HepG2 (cell line): ENCODE data around the gene FAM156B. TPM values are rescaled to one million over a fixed set of nuclear protein-coding genes. Genes with fewer than 3 reads are reported as not detected.
"Not testable (repeated sequence)": the region's sequence is repeated elsewhere in the genome, so short reads cannot be mapped to it uniquely, and the experiment has no call there.

Source experiments
- ATAC-seq: fragments of 200-7000 bp; cut with Tn5 transposase; 3 replicates; pipeline ENCODE4 v1.9.1; 2020; ENCODE audit warnings: mild to moderate bottlenecking, moderate library complexity
- BruUV-seq: library from RNA; stranded (reverse); fragments of 400-500 nt; replicated peaks from 2 replicates; lab custom pipeline; 2021; lab: Mats Ljungman, UMichigan
- CTCF ChIA-PET: fragments of 300-600 bp; formaldehyde crosslinking; extraction: SDS; loops from one replicate; lab custom pipeline; 2021; ENCODE audit warnings: low total read pairs, inconsistent platforms, low intra/inter-chr PET ratio; lab: Yijun Ruan, JAX
- POLR2A ChIA-PET: fragments of 350-600 bp; sonication (Branson Sonifier 250); formaldehyde crosslinking; loops from one replicate; lab custom pipeline; 2020; ENCODE audit warnings: antibody characterized with exemption, inconsistent platforms; lab: Yijun Ruan, JAX
- DNase-seq: peaks from one replicate; pipeline ENCODE4 v3.0.0-alpha.2; 2015; ENCODE audit warnings: low spot score
- FAIRE-seq: peaks from 3 replicates; lab custom pipeline; 2011; peaks lifted over from hg19 to GRCh38; lab: Jason Lieb, UNC
- H2AFZ ChIP-seq: one replicate; pipeline ENCODE4 v1.6.1; 2011; ENCODE audit warnings: low read length, inconsistent platforms
- H3K27ac ChIP-seq: fragments of 300-600 bp; 3 replicates; pipeline ENCODE4 v1.8.0; 2011; ENCODE audit warnings: mixed run types, mild to moderate bottlenecking, mixed read lengths, low read length, inconsistent platforms; ENCODE audit not compliant: insufficient read depth; ENCODE audit errors: extremely low read length
- H3K27me3 ChIP-seq, 2 experiments: fragments of 200-600 bp in 1 of 2; 2 replicates in 1 of 2; 3 replicates in 1 of 2; pipeline versions ENCODE4 v1.6.0 to v1.8.0; 2011; ENCODE audit warnings: low read length in 2 of 2, mild to moderate bottlenecking in 2 of 2, moderate library complexity in 2 of 2, inconsistent platforms in 1 of 2; ENCODE audit not compliant: insufficient read depth in 2 of 2, control insufficient read depth in 1 of 2
- H3K36me3 ChIP-seq, 2 experiments: fragments of 200-600 bp in 1 of 2; replicated peaks in 1 of 2; 2 replicates in 1 of 2; 3 replicates in 1 of 2; pipeline versions ENCODE4 v1.5.1 to v1.8.0; 2011; ENCODE audit warnings: low read length in 2 of 2, inconsistent platforms in 1 of 2; ENCODE audit not compliant: insufficient read depth in 2 of 2, control insufficient read depth in 1 of 2
- H3K4me1 ChIP-seq: 2 replicates; pipeline ENCODE4 v1.5.1; 2012; ENCODE audit warnings: low read length, inconsistent platforms; ENCODE audit not compliant: insufficient read depth
- H3K4me2 ChIP-seq: 2 replicates; pipeline ENCODE4 v1.6.0; 2011; ENCODE audit warnings: low read depth, low read length, inconsistent platforms
- H3K4me3 ChIP-seq, 3 experiments: fragments of 200-600 bp in 1 of 3; sonication (generic), shearing (Covaris generic) in 1 of 3; replicated peaks in 1 of 3; 2 replicates each; pipeline ENCODE4 v1.5.1; 2011 to 2016; ENCODE audit warnings: low read length in 3 of 3, inconsistent platforms in 2 of 3, low read depth in 2 of 3, mild to moderate bottlenecking in 2 of 3, control low read depth in 1 of 3, mixed read lengths in 1 of 3; ENCODE audit not compliant: insufficient read depth in 1 of 3
- H3K79me2 ChIP-seq: one replicate; pipeline ENCODE4 v1.6.1; 2011; ENCODE audit warnings: low read length, inconsistent platforms; ENCODE audit not compliant: insufficient read depth
- H3K9ac ChIP-seq: 2 replicates; pipeline ENCODE4 v1.6.0; 2011; ENCODE audit warnings: mild to moderate bottlenecking, low read depth, low read length, inconsistent platforms; ENCODE audit not compliant: insufficient read depth
- H3K9me3 ChIP-seq: 2 replicates; pipeline ENCODE4 v1.5.1; 2012; ENCODE audit warnings: mild to moderate bottlenecking, low read length
- H4K20me1 ChIP-seq: 2 replicates; pipeline ENCODE4 v1.6.0; 2011; ENCODE audit warnings: inconsistent platforms, mild to moderate bottlenecking, low read length, moderate library complexity; ENCODE audit not compliant: insufficient read depth
- WGBS: methylation state at CpG from one replicate; pipeline ENCODE4 v1.1.6; 2017; ENCODE audit warnings: low lambda C conversion rate; 5-methylcytosine and 5-hydroxymethylcytosine counted together
- in situ Hi-C: cut with HindIII; loops from 2 replicates; pipeline ENCODE4 v1.10.0; 2017; ENCODE audit warnings: low pct_unique_long_range_greater_than_20kb; ENCODE audit not compliant: extremely low pct_ligation_motif_present
- intact Hi-C: fragments of 100-400 bp; cut with micrococcal nuclease; formaldehyde crosslinking; loops from one replicate; pipeline ENCODE4 v1.10.0; 2022; ENCODE audit not compliant: unreplicated experiment
- polyA plus RNA-seq, 8 experiments: library from polyadenylated mRNA; depleted of rRNA in 3 of 8; stranded (reverse) in 7 of 8; unstranded in 1 of 8; fragments of >200 nt; fragmentation: Illumina TruSeq in 4 of 8; extraction: Trizol in 4 of 8; gene quantifications; 2 replicates each; pipeline versions ENCODE4 v1.2.1 to v1.2.3, GENCODE V29; 2011 to 2016; ENCODE audit warnings: low read depth in 4 of 8, missing spikeins in 1 of 8, mixed read lengths in 1 of 8; ENCODE audit not compliant: insufficient read depth in 1 of 8
- total RNA-seq, 5 experiments: library from RNA; depleted of rRNA; stranded (reverse); fragments of >200 nt; fragmentation: Illumina TruSeq; extraction: Trizol; gene quantifications; 2 replicates each; pipeline ENCODE4 v1.2.3, GENCODE V29; 2016; ENCODE audit warnings: low read depth in 1 of 5

Gene FAM156B
- total and polyA plus RNA-seq, 2 of the 13 experiments (the other 11 are each of a cell fraction or from before 2014, with no cell fraction given): 7.8 to 82.1 TPM

DNA sequence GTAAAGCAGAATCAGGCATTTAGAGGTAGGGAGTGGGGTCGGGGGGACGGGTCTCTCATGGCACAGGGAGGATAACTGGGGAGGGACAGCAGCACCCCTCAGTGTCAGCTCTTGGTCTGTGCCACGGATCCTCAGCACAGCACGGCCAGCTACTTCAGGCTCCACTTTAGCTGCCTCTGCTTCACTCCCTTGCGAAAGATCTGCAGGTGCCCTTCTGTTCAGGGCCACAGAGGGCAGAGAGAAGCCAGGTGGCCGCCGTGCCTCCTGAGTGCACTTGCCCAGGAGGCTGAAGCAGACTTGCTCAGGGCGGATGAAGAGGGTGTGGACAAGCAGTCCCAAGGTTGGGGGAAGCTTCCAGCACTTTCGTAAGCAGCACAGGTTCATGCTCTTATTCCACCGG is 9.7 kb upstream of the FAM156B start:
- H2AFZ ChIP-seq, H3K9me3 ChIP-seq, H3K79me2 ChIP-seq, FAIRE-seq, DNase-seq, H3K4me3 ChIP-seq, H3K27me3 ChIP-seq, intact Hi-C loops, H3K4me1 ChIP-seq, POLR2A ChIA-PET, H3K27ac ChIP-seq, H3K4me2 ChIP-seq, in situ Hi-C loops, H4K20me1 ChIP-seq, BruUV-seq, H3K36me3 ChIP-seq, CTCF ChIA-PET, H3K9ac ChIP-seq: not testable (repeated sequence)
- peak; percentile 57 for ATAC-seq
- WGBS: no CpG with 5 or more reads among the region's 10 CpGs

GRCh38 chrX:52888090-52888489 is 9.0 kb upstream of the FAM156B start:
- WGBS: no CpG with 5 or more reads among the region's 9 CpGs
- FAIRE-seq, H3K4me1 ChIP-seq, H3K27me3 ChIP-seq, DNase-seq, ATAC-seq, in situ Hi-C loops, H3K4me3 ChIP-seq, H3K9me3 ChIP-seq, H2AFZ ChIP-seq, H3K27ac ChIP-seq, CTCF ChIA-PET, BruUV-seq, POLR2A ChIA-PET, H4K20me1 ChIP-seq, H3K9ac ChIP-seq, intact Hi-C loops, H3K36me3 ChIP-seq, H3K79me2 ChIP-seq, H3K4me2 ChIP-seq: not testable (repeated sequence)

DNA sequence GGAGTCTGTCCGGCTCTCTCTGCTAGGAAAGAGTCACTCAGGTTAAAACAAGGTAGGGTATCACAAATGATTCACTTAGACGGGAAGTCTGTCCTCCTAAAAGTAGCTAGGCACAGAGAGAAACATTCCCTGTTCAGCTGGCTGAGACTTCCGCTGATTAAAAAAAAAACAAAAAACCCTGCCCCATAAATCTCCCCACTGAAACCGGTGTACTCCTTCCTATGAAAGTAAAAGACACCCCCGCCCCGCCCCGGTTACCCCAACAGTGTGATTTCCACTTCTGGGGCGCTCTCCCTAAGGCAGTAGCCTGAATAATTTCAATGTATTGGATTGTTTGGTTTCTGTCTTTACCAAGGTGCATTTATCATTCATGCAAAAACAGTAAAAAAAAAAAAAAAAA is 692 bp upstream of the FAM156B start:
- H3K4me1 ChIP-seq, H3K9ac ChIP-seq, H3K79me2 ChIP-seq, H3K36me3 ChIP-seq, H4K20me1 ChIP-seq, H3K4me3 ChIP-seq, H3K27ac ChIP-seq, H2AFZ ChIP-seq, H3K4me2 ChIP-seq, H3K27me3 ChIP-seq, BruUV-seq, FAIRE-seq, CTCF ChIA-PET, in situ Hi-C loops, intact Hi-C loops, DNase-seq, ATAC-seq, POLR2A ChIA-PET, H3K9me3 ChIP-seq: not testable (repeated sequence)
- no CpG with 5 or more reads among the region's 8 CpGs for WGBS

GRCh38 chrX:52905531-52905930 is 8.4 kb downstream of the FAM156B start:
- H2AFZ ChIP-seq, H4K20me1 ChIP-seq, DNase-seq, ATAC-seq, POLR2A ChIA-PET, FAIRE-seq, H3K4me3 ChIP-seq, CTCF ChIA-PET, intact Hi-C loops, in situ Hi-C loops, H3K9me3 ChIP-seq, H3K36me3 ChIP-seq, H3K27me3 ChIP-seq, H3K27ac ChIP-seq, H3K79me2 ChIP-seq, H3K4me2 ChIP-seq, H3K9ac ChIP-seq, H3K4me1 ChIP-seq, BruUV-seq: not testable (repeated sequence)
- WGBS: no CpG with 5 or more reads among the region's 10 CpGs
